Measurements from ENCODE around the gene SLC15A3. TPM values are rescaled to one million over a fixed set of nuclear protein-coding genes. Genes with fewer than 3 reads are reported as not detected.

The SLC15A3 gene
- total RNA-seq (2014; rRNA removed; shearing (Covaris generic)): 1.4 and 2.6 TPM in 2 replicates

- no peak for DNase-seq (ENCODE audit: low spot score)
These were observed at the start of gene SLC15A3 for GRCh38 chr11:60951904-60952741. SLC15A3 (minus strand) TSS chr11:60952176; CDS start chr11:60951551, 625 bp downstream.

- DNase-seq (ENCODE audit: low spot score): no peak
These were observed 48.5 kb upstream of the SLC15A3 start for GRCh38 chr11:61000426-61000825.

- peak; percentile 74 for DNase-seq (ENCODE audit: low spot score)
These were observed 44.6 kb upstream of the SLC15A3 start for GRCh38 chr11:60996381-60997138.

GRCh38 chr11:60995798-60996197 is 43.8 kb upstream of the SLC15A3 start:
- DNase-seq (ENCODE audit: low spot score): no peak

- no peak for DNase-seq (ENCODE audit: low spot score)
These were observed 42.6 kb upstream of the SLC15A3 start for GRCh38 chr11:60994541-60995080.

- DNase-seq (ENCODE audit: low spot score): no peak
These were observed 41.6 kb upstream of the SLC15A3 start for GRCh38 chr11:60993615-60994014.

- DNase-seq (ENCODE audit: low spot score): no peak
These were observed 41.0 kb upstream of the SLC15A3 start for GRCh38 chr11:60992842-60993409.

GRCh38 chr11:60991457-60991856 is 39.5 kb upstream of the SLC15A3 start:
- no peak for DNase-seq (ENCODE audit: low spot score)

- DNase-seq (ENCODE audit: low spot score): no peak
These were observed 37.2 kb upstream of the SLC15A3 start for GRCh38 chr11:60989093-60989650.

- no peak for DNase-seq (ENCODE audit: low spot score)
These were observed 36.7 kb upstream of the SLC15A3 start for GRCh38 chr11:60988658-60989057.

GRCh38 chr11:60987577-60988277 is 35.8 kb upstream of the SLC15A3 start:
- DNase-seq (ENCODE audit: low spot score): no peak

GRCh38 chr11:60985991-60986915 is 34.3 kb upstream of the SLC15A3 start:
- DNase-seq (ENCODE audit: low spot score): peak; percentile 64

- no peak for DNase-seq (ENCODE audit: low spot score)
These were observed 33.5 kb upstream of the SLC15A3 start for GRCh38 chr11:60985501-60985900.

- DNase-seq (ENCODE audit: low spot score): no peak
These were observed 32.7 kb upstream of the SLC15A3 start for GRCh38 chr11:60984636-60985035.

- DNase-seq (ENCODE audit: low spot score): no peak
These were observed 32.2 kb upstream of the SLC15A3 start for GRCh38 chr11:60984149-60984548.

GRCh38 chr11:60982184-60982583 is 30.2 kb upstream of the SLC15A3 start:
- no peak for DNase-seq (ENCODE audit: low spot score)

GRCh38 chr11:60981515-60981914 is 29.5 kb upstream of the SLC15A3 start:
- DNase-seq (ENCODE audit: low spot score): no peak

- DNase-seq (ENCODE audit: low spot score): no peak
These were observed 26.8 kb upstream of the SLC15A3 start for GRCh38 chr11:60978546-60979380.

- DNase-seq (ENCODE audit: low spot score): no peak
These were observed 25.9 kb upstream of the SLC15A3 start for GRCh38 chr11:60977836-60978235.
